GM10248 (cell line): Measurements from ENCODE around the gene KCND2.

Experiments used
- CTCF ChIA-PET: fragments of 300-600 bp; sonication (Branson Sonifier 250); formaldehyde crosslinking; extraction: SDS; loops from one replicate; lab custom pipeline; 2021; ENCODE audit warnings: antibody characterized with exemption; lab: Yijun Ruan, JAX
- POLR2A ChIA-PET: fragments of 350-650 bp; sonication (Branson Sonifier 250); formaldehyde crosslinking; extraction: SDS; loops from one replicate; lab custom pipeline; 2020; ENCODE audit warnings: antibody characterized with exemption; lab: Yijun Ruan, JAX
- DNase-seq: peaks from one replicate; pipeline ENCODE4 v3.0.0; 2012; ENCODE audit errors: extremely low spot score
- CTCF ChIP-seq: IDR thresholded peaks from 2 replicates; pipeline ENCODE4 v1.5.1; 2012; ENCODE audit warnings: mild to moderate bottlenecking, low read depth; ENCODE audit errors: extremely low read depth, missing control alignments, control extremely low read depth

The KCND2 gene

GRCh38 chr7:120400806-120401455, 128.0 kb downstream of the KCND2 start:
- no peak for TF ChIP-seq CTCF
- ChIA-PET POLR2A (interaction anchor here (0.6 kb wide), 1 partner anchor 127 kb away, joined by 3 read pairs; the partner anchor contains the start of gene KCND2), CTCF (interaction anchor here (1.3 to 2.1 kb wide), 3 partner anchors 11 to 128 kb away, joined by 3 to 8 read pairs (median 4); partner anchors contain the start of gene KCND2)
- no peak for DNase-seq

GRCh38 chr7:120402079-120402767, 129.2 kb downstream of the KCND2 start:
- no peak for DNase-seq
- ChIA-PET POLR2A (interaction anchor here (0.9 to 1.8 kb wide), 3 partner anchors 10 to 15 kb away, joined by 3 to 8 read pairs (median 3); no protein-coding TSS in a partner anchor), CTCF (interaction anchor here (0.9 to 2.1 kb wide), 5 partner anchors 10 to 129 kb away, joined by 3 to 8 read pairs (median 3); partner anchors contain the start of gene KCND2)
- TF ChIP-seq CTCF = no peak

- no peak for TF ChIP-seq CTCF
- DNase-seq = no peak
- POLR2A ChIA-PET = interaction anchor here (0.7 to 1.8 kb wide), 3 partner anchors 9 to 23 kb away, joined by 3 to 8 read pairs (median 7); no protein-coding TSS in a partner anchor
- CTCF ChIA-PET = interaction anchor here (0.9 to 2.1 kb wide), 2 partner anchors 9 to 48 kb away, joined by 3 to 8 read pairs; no protein-coding TSS in a partner anchor
Measured at GRCh38 chr7:120402801-120403200, 129.8 kb downstream of the KCND2 start.

- no peak for TF ChIP-seq CTCF
- CTCF ChIA-PET = interaction anchor here (3.5 kb wide), 1 partner anchor 11 kb away, joined by 25 read pairs; no protein-coding TSS in a partner anchor
- POLR2A ChIA-PET = no interaction called here
- no peak for DNase-seq
Measured at GRCh38 chr7:120404042-120404441, 131.1 kb downstream of the KCND2 start.

- ChIA-PET CTCF (interaction anchor here (3.5 kb wide), 1 partner anchor 10 kb away, joined by 25 read pairs; no protein-coding TSS in a partner anchor), POLR2A (interaction anchor here (2.4 kb wide), 1 partner anchor 10 kb away, joined by 11 read pairs; no protein-coding TSS in a partner anchor)
- DNase-seq = no peak
- no peak for TF ChIP-seq CTCF
Measured at GRCh38 chr7:120405652-120406051, 132.7 kb downstream of the KCND2 start.

GRCh38 chr7:120407010-120407409, 134.0 kb downstream of the KCND2 start:
- ChIA-PET CTCF (interaction anchor here (0.7 to 3.5 kb wide), 4 partner anchors 8 to 18 kb away, joined by 3 to 25 read pairs (median 4); no protein-coding TSS in a partner anchor), POLR2A (interaction anchor here (1.3 to 2.4 kb wide), 2 partner anchors 9 to 11 kb away, joined by 3 to 11 read pairs; no protein-coding TSS in a partner anchor)
- DNase-seq = no peak
- no peak for TF ChIP-seq CTCF
